GM19099 (cell line): Measurements from ENCODE around the gene TKT.

ENCODE experiments used
- POLR2A ChIP-seq: IDR thresholded peaks from 3 replicates; pipeline ENCODE4 v1.6.1; 2011; ENCODE audit warnings: low read depth; ENCODE audit not compliant: insufficient read length; ENCODE audit errors: extremely low read depth

Gene TKT

DNA sequence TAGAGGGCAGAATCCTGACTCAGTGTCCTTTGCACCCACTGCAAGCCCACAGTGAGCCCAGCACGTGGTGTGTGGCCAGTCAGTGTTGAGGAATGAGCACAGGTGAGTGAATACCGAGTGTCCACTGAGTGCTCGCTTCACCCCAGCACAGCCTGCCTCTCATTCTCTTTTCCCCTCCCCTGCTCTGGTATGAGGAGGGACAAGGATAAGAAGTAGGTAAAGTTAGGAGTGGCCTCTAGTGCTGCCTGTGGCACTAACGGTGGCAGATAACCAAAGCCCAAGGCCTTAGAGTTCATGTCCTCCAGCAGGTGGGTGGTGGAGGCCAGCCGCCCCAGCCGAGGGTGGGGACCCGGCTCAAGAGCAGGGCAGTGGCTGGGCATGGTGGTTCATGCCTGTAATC is 56.8 kb downstream of the TKT start:
- no peak for TF ChIP-seq POLR2A

DNA sequence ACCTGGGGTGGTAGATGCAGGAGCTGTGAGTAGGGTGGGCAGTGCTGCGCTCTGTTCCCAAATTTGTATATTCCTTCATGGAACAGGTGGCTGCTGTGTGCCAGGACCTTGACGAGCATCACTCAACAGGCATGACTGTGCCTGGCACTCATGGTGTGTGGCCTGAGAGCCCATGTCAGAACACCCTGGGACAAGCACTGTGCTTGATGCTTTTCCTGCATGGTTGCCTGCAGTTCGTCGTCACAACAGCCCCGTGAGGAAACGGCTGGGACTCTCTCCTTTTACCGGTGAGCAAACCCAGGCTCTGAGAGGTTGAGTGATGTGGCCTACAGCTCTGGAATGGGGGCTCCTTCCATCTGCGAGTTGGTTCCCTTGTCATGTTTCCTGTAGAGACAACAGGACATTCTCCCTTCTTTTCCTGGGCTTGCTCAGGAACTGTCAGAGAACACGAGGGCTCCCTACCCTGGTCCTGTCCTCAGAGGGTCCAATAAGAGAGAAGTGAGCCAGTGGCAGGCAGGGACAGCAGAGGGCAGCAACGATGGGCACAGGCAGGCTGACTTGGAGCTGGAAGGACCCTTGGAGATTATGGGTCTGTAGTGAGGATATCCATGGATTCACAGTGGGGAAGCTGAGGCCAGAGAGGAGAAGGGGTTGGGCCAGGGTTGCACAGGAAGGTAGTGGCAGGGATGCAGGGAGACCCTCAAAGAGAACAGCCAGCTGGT is 57.4 kb downstream of the TKT start:
- TF ChIP-seq POLR2A: no peak

GRCh38 chr3:53196575-53197407 is 59.0 kb downstream of the TKT start:
- peak; percentile 45 for TF ChIP-seq POLR2A

GRCh38 chr3:53195602-53196574 is 59.9 kb downstream of the TKT start:
- no peak for TF ChIP-seq POLR2A

- no peak for TF ChIP-seq POLR2A
Observed at GRCh38 chr3:53195066-53195450, 60.8 kb downstream of the TKT start.

DNA sequence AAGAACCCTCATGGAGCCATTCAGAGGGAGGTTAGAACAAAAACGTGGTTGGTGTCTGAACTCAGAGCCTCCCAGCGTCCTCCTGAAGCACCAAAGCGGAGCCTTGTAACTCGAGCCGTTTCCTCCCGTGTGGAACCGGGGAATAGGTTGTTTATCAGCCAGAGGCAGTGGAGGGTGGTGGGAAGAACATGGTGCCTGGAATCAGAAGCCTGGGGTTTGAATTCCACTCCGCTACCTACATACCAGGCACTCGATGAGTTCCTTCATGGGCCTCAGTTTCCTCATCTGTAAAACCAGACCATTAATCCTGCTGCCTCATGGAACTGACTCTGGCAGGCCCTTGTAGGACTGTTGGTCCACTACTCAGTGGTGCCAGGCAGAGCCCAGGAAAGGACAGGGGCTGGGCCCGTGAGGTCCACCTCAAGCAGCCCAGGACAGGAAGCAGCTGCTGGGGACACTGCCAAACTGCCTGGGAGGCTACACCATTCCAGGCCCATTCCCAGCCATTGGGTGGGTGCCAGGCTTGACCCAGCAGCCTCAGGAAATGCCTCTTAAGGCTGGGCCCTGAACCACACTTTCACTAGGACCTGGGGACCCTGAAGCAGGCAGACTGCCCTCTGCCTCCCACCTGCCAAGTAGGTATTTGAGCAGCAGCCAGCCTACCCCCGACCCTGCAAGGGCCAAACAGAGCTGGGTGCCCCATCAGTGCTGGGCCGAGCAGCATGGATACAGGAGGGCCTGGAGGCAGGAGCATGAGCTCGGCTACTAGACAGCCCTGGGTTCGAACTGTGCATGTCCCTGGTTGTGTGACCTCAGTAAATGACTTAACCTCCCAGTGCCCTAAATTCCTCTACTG is 61.4 kb downstream of the TKT start:
- TF ChIP-seq POLR2A: no peak

GRCh38 chr3:53193466-53194209 is 62.2 kb downstream of the TKT start:
- TF ChIP-seq POLR2A: no peak

GRCh38 chr3:53192608-53193007 is 63.2 kb downstream of the TKT start:
- TF ChIP-seq POLR2A: no peak

GRCh38 chr3:53191836-53192480 is 63.9 kb downstream of the TKT start:
- TF ChIP-seq POLR2A: no peak

GRCh38 chr3:53190659-53191058 is 65.2 kb downstream of the TKT start:
- no peak for TF ChIP-seq POLR2A

- TF ChIP-seq POLR2A: no peak
Observed at GRCh38 chr3:53189276-53189675, 66.5 kb downstream of the TKT start.

- TF ChIP-seq POLR2A: no peak
Observed at GRCh38 chr3:53188720-53189119, 67.1 kb downstream of the TKT start.

DNA sequence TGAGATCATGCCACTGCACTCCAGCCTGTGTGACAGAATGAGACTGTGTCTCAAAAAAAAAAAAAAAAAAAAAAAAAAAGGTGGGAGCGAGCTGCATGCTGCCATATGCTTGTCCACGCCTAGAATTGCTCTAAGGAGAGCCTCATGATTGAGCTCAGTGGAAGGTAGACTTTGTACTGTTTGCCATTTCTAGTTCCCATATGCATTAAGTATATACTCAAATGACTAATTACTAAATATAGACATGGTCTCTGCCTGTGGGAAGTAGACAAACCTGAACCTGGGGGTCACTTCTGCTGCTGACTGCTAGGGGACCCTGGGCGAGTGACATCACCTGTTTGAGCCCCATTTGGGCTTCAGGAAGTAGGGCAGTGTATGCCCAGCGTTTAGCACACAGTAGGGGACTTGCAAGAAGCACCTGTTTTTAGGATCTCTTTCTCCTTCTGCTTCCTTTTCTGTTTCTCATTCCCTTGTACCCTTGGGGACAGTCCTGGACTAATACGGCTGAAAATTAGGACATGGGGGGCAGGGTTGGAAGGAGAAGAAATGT is 67.6 kb downstream of the TKT start:
- no peak for TF ChIP-seq POLR2A

DNA sequence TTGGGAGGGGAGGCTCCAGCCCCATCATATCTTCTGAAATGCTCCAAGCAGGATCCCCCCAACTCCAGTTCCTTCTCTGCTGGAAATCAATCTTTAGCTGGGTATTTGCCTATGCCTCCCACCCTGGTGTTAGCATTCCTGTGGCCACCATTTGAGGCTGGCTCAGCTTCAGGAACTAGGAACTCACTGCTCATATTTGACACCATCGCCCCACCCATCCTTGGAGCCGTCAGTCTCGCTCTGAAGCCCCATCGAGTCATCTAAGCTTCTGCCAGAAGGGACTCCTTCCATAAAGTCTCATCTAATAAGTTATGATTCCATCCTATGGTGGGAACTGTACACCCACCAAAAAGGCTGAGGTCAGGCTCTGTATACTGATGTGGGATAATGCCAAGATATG is 68.4 kb downstream of the TKT start:
- no peak for TF ChIP-seq POLR2A
